ENCODE data around the gene TMEM221.
A peak's percentile ranks its signal among the peaks of the same experiment; 100 is the strongest.

TMEM221 gene

GRCh38 chr19:17471410-17472125 lies 23.1 kb upstream of the TMEM221 start:
- no peak for DNase-seq

GRCh38 chr19:17470068-17470841 lies 21.8 kb upstream of the TMEM221 start, which contains the start of gene SLC27A1:
SLC27A1 (plus strand) TSS chr19:17470524; CDS start chr19:17470541, 17 bp downstream.
- DNase-seq: peak; percentile 95

GRCh38 chr19:17469481-17470067 lies 21.1 kb upstream of the TMEM221 start:
- DNase-seq: peak; percentile 96

GRCh38 chr19:17469092-17469480 lies 20.6 kb upstream of the TMEM221 start:
- DNase-seq: no peak

- no peak for DNase-seq
These were observed 20.0 kb upstream of the TMEM221 start for GRCh38 chr19:17468302-17469091.

- no peak for DNase-seq
These were observed 19.2 kb upstream of the TMEM221 start for GRCh38 chr19:17467471-17468301.

GRCh38 chr19:17466487-17466850 lies 18.0 kb upstream of the TMEM221 start:
- no peak for DNase-seq

GRCh38 chr19:17460372-17461230 lies 12.1 kb upstream of the TMEM221 start, which contains the start of gene NXNL1:
NXNL1 (minus strand) TSS chr19:17460926; CDS start chr19:17460869, 57 bp downstream.
- DNase-seq: no peak

GRCh38 chr19:17458970-17459369 lies 10.5 kb upstream of the TMEM221 start:
- no peak for DNase-seq

- DNase-seq: no peak
These were observed 9.1 kb upstream of the TMEM221 start for GRCh38 chr19:17457616-17458015.

- no peak for DNase-seq
These were observed 7.7 kb upstream of the TMEM221 start for GRCh38 chr19:17456127-17456526.

GRCh38 chr19:17455308-17456123 lies 7.0 kb upstream of the TMEM221 start:
- no peak for DNase-seq

GRCh38 chr19:17454576-17455071 lies 6.2 kb upstream of the TMEM221 start:
- no peak for DNase-seq

GRCh38 chr19:17451820-17452219 lies 3.4 kb upstream of the TMEM221 start:
- no peak for DNase-seq

- DNase-seq: no peak
These were observed 2.0 kb upstream of the TMEM221 start for GRCh38 chr19:17450264-17451075.

GRCh38 chr19:17447704-17448130 lies 751 bp downstream of the TMEM221 start:
- DNase-seq: no peak

GRCh38 chr19:17445526-17446165 lies 2.8 kb downstream of the TMEM221 start:
- DNase-seq: no peak

GRCh38 chr19:17441241-17442021 lies 7.0 kb downstream of the TMEM221 start:
- DNase-seq: no peak

Data from CD4-positive, alpha-beta T cell treated with Interleukin-15 for 1 hour (primary cell).